NCI-H526 (cell line): Measurements from ENCODE around the gene ZNF710.
"Not testable (repeated sequence)": the region's sequence is repeated elsewhere in the genome, so short reads cannot be mapped to it uniquely, and the experiment has no call there.

Source experiments
- DNase-seq, 2 experiments: peaks; one replicate each; lab custom pipeline; 2025; lab: John Stamatoyannopoulos, UW

Gene ZNF710

DNA sequence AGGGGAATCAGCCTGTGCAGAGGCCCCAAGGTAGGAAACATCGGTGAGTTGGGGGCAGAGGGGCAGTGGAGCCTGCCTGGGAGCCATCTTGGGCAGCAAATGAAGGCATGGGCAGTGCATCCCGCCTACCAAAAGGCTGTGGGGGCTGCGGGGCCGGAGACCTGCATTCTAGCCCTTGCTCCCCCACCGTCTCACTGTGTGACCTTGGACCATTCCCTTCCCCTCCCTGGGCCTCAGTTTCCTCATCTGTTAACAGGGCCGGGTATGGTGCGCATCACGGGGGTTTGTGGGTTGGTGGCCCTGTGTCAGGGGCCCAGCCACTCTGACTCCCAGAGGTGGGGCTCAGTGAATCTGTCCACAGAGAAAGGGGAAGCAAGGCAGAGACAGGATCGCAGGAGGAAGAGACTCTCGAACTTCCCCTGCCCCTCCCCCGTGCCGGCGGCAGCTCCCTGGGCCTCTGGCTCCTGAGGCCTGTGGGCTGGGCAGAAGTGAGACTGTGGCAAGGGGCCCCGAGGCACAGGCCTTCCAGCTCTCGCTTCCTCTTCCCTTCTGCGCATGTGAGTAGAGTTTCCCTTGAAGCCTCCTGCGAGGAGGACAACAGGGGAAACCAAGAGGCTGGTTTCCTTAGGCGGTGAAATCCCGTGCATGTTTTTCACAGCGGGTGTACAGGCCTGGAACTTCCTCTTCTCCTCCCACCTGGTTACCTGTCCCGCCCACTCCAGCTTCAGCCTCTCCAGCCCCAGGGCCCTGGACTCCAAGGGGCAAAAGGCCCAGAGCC, 58.3 kb downstream of the ZNF710 start:
- DNase-seq = peak in 1 of 2 experiments; percentile 35

DNA sequence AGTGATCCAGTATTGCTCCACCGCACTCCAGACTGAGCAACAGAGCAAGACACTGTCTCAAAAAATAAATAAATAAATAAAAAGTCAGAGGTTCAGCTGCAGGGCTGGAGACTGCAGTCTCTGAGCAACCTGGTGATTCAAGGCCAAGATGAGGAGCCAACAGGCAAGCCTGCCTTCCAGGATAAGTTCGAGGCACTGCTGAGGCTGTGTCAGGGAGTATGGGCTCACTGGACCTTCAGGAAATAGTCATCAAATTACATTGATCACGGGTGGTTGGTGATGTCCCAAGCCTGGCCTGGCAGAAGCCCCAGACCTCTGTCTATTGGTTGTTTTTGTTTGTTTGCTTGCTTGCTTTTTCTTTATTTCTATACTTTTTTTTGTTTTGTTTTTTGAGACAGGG, 59.7 kb downstream of the ZNF710 start:
- no peak for DNase-seq

DNA sequence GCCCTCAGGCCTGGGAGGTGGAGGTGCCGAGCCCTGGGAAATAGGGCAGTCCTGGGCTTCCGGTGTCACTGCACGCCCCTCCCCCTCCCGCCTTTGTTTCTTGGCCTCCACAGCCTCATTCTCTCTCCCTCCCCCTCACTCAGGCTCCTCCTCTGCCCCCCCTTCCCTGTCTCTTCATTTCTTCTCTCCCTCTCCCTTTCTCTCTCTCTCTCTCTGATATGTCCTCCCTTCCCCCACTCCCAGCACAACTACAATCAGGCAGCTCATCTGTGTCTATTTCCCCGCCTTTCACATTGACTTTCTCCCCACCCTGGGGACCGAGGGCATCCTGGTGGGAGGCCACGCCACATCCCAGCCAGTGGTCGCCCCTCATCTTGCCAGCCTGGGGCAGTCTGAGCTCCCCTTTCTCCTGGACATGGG, 60.9 kb downstream of the ZNF710 start:
- DNase-seq = peak; percentile 35 to 60

DNA sequence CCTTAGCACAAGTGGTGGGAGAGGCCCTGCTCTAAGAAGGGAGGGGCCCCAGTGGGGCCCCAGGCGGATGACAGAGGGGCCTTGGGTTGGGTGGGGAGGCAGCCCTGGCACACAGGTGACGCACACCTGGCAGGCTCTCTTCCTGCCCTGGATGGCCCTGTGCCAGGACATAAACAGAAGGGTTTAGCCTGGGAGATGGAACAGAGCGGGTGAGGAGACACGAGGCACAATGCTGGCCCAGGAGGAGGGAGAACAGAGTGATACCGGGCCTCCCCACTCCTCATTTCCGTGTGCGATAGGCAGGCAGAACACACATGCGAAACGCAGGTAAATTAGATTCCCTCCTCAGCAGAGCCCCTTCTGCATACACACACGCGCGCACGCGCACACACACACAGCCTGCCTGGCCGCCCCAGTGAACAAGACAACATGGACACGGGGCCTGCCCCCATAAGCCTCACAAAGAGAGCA, 61.4 kb downstream of the ZNF710 start:
- peak; percentile 51 to 78 for DNase-seq

DNA sequence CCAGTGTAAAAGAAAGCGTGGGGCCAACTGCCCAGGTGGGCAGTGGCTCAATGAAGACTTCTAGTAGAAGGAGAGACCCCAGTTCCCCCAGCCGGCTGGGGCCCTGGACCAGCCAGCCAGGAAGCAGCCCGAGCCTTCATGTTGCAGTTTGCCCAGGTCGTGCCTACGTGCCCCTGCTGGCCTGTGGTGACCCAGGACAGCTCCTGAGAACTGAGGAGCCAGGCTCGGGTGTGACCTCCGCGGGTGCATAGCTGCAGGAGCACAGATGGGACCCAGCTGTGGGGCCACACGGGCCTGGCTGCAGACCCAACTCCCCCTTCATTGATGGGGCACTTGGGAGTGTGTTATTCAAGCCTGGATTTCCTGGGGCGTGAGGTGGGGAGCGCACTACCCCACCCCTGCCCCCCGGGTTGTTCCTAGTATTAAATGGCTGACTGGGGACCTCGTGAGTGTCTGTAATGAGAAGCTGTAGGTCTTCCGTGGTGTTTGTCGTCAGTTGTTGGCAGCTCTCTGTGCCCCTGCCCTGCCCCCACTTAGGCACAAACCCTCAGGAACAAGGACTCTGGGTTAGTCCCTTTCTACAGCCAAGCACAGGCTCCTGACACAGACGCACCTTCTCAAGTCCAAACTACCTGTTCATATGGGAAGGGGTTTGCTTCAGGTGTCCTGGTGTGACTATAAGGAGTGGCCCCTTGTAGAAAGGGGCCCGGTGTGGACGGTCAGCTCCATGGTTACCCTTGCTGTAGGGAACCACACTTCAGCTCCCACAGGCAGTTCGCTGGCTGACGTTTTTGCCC, 62.0 kb downstream of the ZNF710 start:
- DNase-seq = no peak

DNA sequence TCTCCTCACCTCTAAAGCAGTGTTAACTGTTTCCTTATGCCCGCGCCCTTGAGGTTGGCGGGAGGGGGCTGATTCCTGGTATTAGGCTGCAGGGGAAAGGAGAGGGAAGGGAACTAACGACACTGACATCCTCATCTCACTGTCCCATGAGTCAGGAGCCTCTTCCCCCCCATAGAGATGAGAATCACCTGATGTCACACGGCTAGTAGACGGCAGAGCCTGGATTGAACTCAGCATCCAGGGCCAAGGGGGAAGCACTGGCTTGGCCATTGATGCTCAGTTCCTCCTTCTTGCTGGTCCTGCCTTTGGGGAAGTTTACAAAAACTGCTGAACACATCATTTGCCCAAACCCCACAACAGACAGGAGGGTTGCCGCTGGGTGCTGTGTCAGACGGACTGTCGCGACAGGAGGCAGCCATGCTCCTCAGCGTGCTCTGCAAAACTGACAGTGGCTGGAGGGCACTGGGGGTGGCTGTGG, 62.7 kb downstream of the ZNF710 start:
- no peak for DNase-seq

DNA sequence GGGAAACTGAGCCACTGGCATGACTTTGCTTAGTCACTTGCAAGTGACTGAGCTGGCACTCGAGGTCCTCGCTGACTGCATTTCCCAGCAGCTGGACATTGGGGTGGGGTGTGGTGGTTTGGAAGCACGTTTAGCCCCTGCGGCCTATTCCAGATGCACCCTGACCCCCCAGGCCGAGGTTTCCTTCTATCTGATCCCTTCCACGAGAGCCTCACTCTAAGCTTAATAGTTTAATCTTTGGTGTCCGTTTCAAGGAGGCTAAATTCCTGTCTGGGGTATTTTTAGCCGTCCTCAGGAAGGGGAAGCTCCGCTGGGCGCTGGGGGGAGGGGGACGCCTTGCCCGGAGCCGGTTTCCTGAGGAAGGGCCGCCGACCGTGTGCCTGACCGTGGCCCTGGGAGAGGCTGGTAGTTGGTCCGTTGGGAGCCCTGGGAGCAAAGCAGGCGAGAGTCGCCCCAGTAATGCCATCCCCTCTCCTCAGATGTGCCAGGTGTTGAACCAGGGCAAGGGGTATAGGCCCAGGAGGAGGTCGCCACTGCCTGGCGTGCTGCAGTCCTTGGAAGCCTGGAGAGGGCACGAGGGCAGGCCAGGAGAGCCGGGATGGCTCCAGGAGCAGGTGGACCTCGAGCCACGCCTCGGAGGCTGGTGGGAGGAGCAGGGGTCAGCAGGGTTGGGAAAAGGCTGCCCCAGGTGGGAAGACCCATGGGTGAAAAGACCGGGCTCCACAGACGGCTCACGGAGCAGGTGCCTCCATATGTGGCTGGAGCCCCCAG, 64.0 kb downstream of the ZNF710 start:
- DNase-seq = no peak

DNA sequence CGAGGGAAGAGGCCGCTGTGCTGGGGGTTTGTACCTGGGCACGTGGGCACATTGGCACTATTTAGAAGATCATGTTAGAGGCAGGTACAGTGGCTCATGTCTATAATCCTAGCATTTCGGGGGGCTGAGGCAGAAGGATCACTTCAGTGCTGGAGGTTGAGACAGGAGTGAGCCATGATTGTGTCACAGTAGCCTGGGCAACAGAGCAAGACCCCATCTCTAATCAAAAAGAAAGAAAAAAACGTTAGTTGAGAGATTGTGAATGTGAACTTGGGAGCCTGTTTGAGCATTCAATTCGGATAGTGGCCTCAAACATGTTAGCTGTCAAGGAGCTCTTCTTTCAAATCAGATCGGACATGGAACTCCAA, 64.5 kb downstream of the ZNF710 start:
- no peak for DNase-seq

DNA sequence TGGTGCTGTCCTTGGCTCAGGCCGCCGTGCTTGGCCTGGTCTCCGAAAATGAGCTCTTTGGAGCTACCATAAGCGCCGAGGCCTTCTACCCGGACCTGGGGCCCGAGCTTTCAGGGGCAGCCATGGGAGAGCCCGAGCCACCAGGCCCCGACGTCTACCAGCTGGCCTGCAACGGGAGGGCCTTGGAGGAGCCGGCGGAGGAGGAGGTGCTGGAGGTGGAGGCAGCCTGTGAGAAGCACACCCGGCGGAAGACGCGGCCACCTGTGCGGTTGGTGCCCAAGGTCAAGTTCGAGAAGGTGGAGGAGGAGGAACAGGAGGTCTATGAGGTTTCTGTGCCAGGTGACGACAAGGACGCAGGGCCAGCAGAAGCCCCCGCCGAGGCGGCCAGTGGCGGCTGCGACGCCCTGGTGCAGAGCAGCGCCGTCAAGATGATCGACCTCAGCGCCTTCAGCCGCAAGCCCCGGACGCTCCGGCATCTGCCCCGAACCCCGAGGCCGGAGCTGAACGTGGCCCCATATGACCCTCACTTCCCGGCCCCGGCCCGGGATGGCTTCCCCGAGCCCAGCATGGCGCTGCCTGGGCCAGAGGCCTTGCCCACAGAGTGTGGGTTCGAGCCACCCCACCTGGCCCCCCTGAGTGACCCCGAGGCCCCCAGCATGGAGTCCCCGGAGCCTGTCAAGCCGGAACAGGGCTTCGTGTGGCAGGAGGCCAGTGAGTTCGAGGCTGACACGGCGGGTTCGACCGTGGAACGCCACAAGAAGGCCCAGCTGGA, 66.2 kb downstream of the ZNF710 start:
- no peak for DNase-seq

DNA sequence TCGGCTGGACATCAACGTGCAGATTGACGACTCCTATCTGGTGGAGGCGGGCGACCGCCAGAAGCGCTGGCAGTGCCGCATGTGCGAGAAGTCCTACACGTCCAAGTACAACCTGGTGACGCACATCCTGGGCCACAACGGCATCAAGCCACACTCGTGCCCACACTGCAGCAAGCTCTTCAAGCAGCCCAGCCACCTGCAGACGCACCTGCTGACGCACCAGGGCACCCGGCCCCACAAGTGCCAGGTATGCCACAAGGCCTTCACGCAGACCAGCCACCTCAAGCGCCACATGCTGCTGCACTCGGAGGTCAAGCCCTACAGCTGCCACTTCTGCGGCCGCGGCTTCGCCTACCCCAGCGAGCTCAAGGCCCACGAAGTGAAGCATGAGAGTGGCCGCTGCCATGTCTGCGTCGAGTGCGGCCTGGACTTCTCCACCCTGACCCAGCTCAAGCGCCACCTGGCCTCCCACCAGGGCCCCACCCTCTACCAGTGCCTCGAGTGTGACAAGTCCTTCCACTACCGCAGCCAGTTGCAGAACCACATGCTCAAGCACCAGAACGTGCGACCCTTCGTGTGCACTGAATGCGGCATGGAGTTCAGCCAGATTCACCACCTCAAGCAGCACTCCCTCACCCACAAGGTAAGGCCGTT, 67.0 kb downstream of the ZNF710 start:
- DNase-seq = no peak

DNA sequence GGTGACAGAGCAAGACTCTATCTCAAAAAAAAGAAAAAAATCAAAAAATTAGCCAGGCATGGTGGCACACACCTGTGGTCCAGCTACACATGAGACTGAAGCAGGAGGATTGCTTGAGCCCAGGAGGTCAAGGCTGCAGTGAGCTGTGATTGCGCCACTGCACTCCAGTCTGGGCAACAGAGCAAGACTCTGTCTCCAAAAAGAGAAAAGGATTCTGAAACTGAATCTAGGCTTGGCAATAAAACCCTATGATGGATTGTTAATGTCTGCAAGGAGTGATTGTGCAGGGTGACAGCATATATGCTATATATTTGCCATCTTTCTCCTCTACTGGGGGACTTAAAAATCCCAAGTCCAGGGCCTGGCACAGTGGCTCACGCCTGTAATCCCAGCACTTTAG, 69.5 kb downstream of the ZNF710 start:
- DNase-seq = not testable (repeated sequence)

DNA sequence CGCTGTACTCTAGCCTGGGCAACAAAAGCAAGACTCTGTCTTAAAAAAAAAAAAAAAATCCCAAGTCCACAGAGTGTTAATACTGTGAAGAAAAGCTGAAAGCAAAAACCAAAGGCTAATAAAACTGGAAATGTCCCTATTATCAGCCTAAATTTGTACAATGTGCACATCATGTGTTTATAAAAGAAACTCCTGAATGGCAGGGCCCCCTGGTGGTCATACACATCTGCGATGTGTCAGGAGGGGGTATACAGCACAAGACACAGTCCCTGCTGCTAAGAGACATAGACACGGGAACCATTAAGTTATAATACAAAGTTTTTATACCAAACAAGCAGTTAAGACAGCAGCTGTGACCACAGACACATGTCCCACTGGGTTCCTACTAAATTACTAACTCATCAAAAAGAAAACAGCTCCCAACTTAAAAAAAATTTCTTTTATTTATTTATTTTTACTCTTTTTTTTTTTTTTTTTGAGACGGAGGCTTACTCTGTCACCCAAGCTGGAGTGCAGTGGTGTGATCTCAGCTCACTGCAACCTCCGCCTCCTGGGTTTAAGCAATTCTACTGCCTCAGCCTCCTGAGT, 70.2 kb downstream of the ZNF710 start:
- DNase-seq = peak; percentile 44 to 83

DNA sequence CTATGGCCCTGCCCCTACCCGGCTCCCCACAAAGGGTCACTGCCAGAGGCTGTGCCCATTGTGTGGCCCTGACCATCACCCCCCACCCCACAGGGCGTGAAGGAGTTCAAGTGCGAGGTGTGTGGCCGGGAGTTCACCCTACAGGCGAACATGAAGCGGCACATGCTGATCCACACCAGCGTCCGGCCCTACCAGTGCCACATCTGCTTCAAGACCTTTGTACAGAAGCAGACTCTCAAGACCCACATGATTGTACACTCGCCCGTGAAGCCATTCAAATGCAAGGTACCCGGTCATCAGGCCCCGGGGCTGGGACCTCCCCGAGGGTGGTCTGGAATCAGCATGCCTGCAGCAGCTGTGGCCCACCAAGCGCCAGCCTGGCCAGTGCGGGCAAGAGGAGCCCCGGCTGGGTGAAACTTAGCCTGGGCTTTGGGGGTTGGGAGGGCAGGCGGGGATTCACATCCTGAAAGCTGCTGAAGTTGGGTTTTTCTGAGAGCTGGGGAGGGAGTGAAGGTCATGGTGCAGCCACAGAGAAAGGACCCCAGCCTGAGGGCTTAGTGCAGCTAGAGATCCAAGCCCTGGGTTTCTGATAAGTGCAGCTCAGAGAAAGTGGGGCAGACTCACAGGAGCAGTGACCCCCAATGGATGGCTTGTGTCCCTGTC, 72.0 kb downstream of the ZNF710 start:
- no peak for DNase-seq

DNA sequence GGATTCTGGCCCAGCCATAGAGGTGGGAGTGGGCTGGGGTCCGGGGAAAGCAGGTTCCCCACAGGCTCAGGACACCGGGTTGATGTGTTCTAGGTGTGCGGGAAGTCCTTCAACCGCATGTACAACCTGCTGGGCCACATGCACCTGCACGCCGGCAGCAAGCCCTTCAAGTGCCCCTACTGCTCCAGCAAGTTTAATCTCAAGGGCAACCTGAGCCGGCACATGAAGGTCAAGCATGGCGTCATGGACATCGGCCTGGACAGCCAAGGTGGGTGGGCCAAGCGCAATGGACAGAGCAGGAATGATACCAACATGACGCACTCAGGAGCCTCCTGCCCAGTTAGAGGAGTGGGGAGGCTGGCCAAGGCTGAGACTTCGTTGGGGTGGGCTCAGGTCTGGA, 72.9 kb downstream of the ZNF710 start:
- DNase-seq = no peak

DNA sequence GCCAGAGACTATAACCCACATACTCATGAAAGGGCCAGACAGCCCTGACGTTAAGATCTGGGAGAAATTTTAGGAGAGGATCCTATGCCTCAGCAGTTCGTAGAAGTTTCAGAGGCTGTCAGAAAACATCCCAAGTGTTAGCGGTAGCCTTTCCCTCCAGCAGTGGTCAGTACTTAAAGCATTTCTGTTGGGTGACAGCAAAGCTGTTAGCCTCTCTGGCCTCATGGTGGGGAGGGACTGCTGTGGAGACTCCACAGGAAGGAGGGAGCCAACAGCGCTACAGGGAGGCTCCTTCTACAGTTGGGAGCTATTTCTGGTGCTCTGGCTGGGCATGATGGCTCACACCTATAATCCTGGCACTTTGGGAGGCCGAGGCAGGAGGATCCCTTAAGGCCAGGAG, 73.8 kb downstream of the ZNF710 start:
- no peak for DNase-seq

DNA sequence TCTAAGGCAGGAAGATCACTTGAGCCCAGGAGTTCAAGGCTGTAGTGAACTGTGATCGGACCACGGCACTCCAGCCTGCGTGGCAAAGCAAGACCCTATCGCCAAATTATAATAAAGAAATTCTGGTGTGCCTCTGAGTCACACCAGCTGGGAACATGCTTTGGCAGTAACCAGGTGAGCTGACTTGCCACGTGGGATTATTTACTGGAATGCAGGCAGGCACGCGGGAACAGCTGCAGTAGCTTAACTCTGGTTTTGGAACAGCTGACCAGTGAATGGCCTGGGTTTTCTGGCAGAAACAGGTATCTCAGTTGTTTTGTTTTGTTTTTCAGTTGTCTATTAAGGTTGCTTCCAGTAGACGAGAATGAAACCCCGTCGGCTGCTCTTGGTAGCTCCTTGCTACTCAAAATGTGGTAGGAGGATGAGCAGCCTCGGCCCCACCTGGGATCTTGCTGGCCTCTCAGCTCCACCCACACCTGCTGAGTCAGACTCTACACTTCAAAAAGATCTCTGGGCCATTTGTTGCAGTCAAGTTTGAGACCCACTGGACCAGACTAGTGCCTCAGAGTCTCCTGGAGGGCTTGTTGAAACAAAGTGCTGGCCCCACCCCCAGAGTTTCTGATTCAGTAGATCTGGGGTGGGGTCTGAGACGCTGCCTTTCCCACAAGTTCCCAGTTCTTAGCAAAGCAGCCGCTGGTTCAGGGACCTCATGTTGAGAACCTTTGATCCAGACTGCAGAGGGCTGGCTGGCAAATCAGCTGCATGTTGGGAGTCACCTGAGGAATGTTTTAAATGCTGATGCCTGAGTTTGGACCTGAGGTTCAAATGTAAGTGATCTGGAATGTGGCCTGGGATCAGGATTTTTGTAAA, 74.5 kb downstream of the ZNF710 start:
- no peak for DNase-seq

DNA sequence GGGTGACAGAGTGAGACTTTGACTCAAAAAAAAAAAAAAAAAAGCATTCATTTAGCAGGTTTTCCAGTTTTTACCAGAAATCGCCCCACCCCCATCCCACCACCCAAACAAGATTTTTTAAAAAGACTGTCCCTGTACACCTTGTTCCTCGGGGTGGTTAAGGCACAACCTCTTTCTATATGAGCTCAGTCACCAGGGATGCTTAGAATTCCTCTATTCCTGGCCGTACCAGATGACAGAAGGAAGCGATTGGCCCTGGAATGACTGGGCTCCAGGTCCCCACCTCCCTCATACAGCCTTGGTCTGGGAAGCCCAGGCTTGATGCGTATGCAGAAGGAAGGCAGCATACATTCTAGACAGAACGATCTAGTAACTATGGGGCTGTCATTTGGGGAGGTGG, 75.6 kb downstream of the ZNF710 start:
- no peak for DNase-seq

DNA sequence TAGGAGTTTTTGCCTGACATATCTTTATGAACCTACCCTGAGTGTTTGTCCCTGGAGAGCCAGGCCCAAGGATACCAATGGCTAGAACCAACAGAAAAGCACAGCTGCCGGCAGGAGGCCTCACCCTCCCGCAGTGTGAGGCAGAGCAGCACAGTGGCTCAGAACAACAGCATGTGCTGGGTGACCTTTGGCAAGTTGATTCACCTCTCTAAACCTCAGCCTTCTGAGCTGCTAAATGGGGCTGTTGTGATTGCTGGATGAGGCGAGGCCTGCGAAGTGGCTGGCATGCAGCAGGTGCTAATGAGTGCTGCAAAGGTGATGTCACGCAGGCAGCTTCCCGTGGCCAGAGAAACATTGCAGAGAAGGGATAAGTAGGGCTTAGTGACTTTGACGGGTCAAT, 77.8 kb downstream of the ZNF710 start:
- no peak for DNase-seq
